GM18858 (cell line): ENCODE results near the gene RANGAP1.
A peak's percentile ranks its signal among the peaks of the same experiment; 100 is the strongest.

Experiments
- ATAC-seq: cut with Tn5 transposase; IDR thresholded peaks from one replicate; pipeline ENCODE4 v1.9.1; 2021; ENCODE audit not compliant: unreplicated experiment

The RANGAP1 gene

DNA sequence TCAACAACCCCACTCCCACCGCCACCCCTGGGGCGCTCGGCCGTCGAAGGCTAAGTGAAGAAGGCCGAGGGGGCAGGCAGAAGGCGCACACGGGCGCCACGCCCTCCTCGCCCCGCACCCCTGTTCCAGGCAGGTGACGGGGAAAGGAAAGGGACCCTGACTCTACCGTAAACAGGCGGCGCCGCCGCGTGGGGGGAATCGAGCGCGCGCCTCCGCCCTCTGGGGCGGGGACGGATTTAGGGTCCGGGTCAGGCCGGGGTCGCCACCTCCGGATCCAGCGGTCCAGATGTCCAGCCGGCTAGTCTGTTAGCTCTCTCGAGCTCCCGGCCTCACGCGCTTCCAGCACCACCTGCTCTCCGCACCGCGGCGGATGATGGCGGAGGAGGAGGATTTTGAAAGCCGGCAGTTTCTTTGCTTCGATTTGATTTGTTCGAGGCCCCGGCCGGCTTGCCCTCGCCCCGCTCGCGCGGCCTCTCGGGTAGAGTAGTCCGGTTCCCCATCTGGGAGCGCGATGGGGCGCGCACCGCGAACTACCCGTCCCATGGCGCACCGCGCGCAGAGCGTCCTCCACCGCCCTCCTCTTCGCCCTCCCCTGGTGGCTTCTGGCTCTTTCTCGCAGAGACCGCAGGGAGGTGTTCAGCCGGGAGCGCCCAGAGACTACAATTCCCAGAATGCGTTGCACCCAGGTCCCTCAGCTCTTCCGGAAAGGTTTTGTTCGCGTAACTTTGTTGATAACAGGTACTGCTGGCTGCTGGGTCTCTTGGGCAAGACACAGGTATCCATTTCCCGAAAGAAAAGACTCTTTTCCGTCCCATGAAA, at the start of gene RANGAP1:
TSS of gene RANGAP1 (minus strand) at position 368 of the 819 bp plus-strand sequence. CDS start 5,143 bp downstream, outside the sequence.
- peak; percentile 87 for ATAC-seq

DNA sequence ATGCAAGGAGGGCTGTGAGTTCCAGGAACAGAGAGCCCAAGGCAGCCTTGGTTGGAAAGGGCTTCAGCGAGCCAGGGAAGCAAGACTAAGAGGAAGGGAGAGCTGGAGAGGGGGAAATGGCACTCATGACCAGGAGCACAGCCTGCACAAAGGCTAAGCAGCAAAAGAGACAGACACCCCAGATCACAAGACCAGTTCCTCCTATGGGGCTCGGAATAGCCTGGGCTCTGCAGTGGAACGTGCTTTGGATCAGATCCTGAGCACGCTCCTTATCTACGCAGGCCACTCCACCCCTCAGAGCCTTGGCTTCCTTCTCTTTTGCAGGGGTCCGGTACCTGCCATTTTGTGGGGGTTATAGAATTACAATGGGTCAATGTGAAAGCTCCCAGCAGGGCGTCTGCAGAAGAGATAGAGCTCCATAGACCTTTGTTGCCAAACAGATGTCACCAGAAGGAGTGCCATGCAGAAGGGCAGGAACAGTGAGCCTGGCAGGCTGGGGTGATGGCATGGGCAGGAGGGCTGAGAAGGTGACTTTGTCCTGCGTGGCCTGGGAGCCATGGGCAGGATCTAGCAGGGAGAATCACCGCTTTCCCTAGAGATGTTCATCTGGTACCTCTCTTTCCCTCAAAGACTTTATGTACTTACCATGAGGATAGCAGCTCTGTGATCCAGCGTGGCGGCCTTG, 49.1 kb upstream of the RANGAP1 start:
- ATAC-seq = no peak

DNA sequence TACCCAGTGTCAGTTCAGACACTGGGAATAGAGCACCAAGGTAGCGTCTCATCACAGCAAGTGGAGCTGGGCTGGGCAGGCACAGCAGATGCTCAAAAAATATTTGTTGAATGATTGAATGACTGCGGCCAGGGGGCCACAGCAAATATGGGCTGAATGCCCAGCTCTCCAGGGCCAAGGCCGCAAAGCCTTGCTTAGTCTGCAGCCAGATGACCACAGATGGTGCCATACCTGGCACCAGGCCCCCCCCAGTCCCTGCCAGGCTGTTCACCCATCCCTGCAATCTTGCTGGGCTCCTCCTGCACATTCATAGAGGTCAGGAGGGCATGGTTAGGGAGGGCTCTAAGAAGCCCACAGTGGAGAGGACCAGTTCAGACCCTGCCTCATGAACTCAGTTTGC, 48.2 kb upstream of the RANGAP1 start:
- ATAC-seq = no peak

DNA sequence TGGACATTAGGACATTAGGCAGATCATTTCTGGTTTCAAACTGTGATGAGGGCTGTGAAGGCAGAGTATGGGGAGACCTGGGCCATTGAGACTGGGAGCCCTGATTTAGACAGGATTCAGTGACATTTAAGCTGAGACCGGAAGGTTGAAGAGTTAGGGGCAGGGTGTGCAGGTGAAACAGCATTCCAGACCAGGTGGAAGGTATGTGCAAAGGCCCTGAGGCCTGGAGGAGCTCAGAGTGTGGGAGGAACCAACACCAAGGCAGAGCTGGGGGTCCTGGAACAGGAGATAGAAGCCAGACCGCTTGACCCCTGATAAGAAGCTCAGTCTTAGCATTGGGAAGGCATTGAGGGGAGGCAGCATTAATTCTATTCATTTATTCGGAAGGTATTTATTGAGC, 47.8 kb upstream of the RANGAP1 start:
- no peak for ATAC-seq

- ATAC-seq = no peak
Observed at GRCh38 chr22:41332217-41332939, 46.4 kb upstream of the RANGAP1 start.

- no peak for ATAC-seq
Observed at GRCh38 chr22:41330169-41330568, 44.2 kb upstream of the RANGAP1 start.

DNA sequence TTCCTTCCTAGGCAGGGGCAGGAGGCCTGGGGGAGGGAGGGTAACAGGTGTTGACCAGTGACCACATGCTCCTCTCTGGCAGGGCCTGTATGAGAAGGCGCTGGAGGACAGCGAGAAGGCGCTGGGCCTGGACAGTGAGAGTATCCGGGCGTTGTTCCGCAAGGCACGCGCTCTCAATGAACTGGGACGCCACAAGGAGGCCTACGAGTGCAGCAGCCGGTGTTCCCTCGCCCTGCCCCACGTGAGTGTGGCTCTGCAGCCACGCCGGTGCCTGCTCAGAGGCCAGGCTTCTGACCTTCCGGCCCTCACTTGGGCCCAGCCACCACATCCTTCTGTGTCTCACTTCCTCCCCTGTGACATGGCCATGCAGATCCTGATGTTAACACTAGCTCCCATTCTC, 41.1 kb upstream of the RANGAP1 start:
- ATAC-seq = no peak

GRCh38 chr22:41324821-41325528, 39.0 kb upstream of the RANGAP1 start:
- ATAC-seq = no peak

GRCh38 chr22:41320416-41321240, 34.6 kb upstream of the RANGAP1 start:
- ATAC-seq = no peak

GRCh38 chr22:41315586-41315985, 29.6 kb upstream of the RANGAP1 start:
- no peak for ATAC-seq

- no peak for ATAC-seq
Observed at GRCh38 chr22:41314821-41315220, 28.8 kb upstream of the RANGAP1 start.

DNA sequence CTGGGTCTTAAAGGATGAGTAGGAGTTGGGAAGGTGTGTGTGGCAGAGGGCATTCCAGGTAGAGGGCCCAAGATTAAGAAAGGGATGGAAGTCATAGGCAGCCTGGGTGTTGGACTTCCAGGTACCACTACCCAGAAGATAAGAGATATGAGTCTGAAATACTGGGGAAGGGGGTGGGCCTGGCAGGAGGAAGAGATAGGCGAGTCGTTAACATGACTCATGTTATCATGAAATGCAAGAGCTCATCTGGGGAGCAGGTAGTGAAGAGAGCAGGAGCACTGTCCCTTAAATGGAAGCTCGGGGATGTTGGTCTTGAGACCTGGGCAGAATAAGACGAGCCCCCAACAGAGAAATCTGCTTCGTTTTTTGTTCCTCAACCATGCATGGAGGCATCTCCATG, 25.5 kb upstream of the RANGAP1 start:
- no peak for ATAC-seq

GRCh38 chr22:41310336-41310735, 24.3 kb upstream of the RANGAP1 start:
- ATAC-seq = no peak

DNA sequence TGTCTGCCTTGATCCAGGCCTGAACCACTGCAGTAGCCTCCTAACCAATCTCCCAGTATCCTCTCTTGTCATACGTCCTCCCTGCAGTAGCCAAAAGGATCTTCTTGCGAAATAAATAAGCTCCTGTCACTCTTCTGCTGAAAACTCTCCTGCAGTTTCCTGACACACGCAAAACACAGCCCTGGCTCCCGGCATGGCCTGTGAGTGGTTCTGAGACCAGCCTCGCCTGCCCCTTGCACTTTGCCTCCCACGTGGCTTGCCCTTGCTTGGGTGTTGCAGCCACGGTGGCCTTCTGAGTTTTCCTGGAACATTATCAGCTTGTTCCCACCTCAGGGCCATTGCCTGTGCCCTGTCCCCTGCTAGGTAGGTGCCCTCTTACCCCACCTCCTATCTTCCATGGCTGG, 22.6 kb upstream of the RANGAP1 start:
- no peak for ATAC-seq

DNA sequence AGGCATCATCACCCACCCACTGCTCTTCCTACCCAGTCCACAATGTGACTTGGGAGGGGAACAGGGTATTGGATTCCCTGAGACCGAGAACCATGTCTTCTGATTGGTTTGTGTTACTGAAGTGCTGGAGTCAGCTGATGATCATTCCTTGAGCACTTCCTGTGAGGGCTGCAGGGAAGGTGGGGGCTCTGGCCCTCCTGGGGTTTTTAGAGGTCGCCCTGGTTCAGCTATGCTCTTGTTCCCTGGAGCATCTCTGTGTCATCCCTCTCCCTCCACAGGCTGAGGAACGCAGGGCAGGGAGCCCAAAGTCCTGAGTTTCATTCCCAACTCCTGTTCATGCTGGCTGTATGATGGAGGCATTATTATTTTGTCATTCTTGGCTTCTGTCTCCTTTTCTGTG, 22.1 kb upstream of the RANGAP1 start:
- ATAC-seq = no peak

GRCh38 chr22:41305646-41306045, 19.7 kb upstream of the RANGAP1 start:
- ATAC-seq = no peak

DNA sequence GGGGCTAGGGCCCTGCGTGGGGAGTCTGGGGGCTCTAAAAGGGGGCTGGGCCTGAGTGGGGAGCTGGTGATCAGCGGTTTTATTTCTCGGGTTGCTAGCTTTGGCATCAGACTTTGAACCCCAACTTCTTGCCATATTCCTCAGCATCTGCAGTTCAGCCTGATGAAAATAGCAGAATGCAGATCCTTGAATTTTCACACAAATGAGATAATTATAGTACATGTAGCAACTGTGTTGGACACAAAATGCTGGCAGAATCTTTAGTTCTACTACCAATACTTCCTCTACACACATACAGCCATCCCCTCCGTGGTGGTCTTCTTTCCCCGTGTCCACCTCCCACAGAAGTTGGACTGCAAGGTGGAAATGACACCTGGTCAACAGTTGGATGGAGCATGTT, 16.8 kb upstream of the RANGAP1 start:
- no peak for ATAC-seq

DNA sequence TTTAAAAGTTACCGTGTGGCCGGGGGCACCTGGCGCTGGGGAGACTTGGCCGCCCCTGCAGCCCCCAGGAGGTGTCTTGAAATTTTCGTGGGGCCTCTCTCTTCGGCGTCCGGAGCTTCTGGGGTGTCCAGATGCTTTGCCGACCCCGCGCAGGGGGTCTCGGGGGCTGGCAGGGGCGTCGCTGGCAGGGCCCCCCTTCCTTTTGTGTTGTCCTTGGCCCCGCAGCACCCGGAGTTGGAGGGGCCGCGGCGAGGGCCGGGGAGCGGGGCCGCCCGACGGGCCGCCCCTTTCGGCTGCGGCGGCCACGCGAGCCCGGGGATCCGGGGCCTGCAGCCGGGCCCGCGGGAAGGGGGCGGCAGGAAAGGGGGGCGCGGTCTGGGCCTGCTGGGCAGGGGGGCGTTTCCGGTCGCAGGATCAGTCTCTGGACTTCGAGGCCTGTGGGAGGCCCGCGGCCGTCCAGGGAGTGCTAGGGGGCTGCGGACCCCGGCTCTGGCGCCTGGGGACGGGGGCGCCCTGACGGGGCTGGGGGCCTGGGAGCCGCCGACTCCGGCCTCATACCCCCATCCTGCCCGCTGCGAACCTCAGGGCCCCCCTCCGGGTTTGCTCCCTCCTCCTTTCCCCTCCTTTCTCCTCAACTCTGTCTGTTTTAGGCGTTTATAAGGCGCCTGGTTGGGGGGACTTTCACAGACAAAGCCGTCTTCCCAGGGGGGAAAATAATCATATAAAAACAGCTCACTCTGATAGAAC, 16.2 kb upstream of the RANGAP1 start:
- no peak for ATAC-seq
